ENCODE data around the gene TTLL11. TPM values are rescaled to one million over a fixed set of nuclear protein-coding genes. Genes with fewer than 3 reads are reported as not detected.

TTLL11 gene
- total RNA-seq, 4 donors from 2014 or later, result 15.1 to 42.6 (median 29.1) TPM

DNA sequence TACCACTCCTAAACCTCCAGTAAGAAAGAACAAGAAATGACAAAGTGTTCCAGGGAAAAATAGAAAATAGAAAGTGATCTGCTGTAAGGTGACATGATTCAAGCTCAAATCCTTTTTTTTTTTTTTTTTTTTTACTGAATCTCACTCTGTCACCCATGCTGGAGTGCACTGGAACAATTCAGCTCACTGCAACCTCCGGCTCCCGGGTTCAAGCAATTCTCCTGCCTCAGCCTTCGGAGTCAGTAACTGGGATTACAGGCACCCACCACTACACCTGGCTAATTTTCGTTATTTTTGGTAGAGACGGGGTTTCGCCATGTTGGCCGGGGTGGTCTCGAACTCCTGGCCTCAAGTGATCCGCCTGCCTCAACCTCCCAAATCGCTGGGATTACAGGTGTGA lies 35.9 kb downstream of the TTLL11 start:
- H3K27me3 ChIP-seq, result no peaks in the 10 kb centered on the region
- no peak overlapping the region for H3K4me3 ChIP-seq
- H3K27ac ChIP-seq, result no peak overlapping the region
- no peak for TF ChIP-seq POLR2A (IDR thresholded peaks at IDR 0.05)
- no peak for TF ChIP-seq POLR2AphosphoS5 (IDR thresholded peaks at IDR 0.05)
- no peak for TF ChIP-seq EP300 (IDR thresholded peaks at IDR 0.05)
- TF ChIP-seq, protein P1, sequence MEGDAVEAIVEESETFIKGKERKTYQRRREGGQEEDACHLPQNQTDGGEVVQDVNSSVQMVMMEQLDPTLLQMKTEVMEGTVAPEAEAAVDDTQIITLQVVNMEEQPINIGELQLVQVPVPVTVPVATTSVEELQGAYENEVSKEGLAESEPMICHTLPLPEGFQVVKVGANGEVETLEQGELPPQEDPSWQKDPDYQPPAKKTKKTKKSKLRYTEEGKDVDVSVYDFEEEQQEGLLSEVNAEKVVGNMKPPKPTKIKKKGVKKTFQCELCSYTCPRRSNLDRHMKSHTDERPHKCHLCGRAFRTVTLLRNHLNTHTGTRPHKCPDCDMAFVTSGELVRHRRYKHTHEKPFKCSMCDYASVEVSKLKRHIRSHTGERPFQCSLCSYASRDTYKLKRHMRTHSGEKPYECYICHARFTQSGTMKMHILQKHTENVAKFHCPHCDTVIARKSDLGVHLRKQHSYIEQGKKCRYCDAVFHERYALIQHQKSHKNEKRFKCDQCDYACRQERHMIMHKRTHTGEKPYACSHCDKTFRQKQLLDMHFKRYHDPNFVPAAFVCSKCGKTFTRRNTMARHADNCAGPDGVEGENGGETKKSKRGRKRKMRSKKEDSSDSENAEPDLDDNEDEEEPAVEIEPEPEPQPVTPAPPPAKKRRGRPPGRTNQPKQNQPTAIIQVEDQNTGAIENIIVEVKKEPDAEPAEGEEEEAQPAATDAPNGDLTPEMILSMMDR (IDR thresholded peaks at IDR 0.05), result no peak
- peaks cover 0 to 17% of the 10 kb centered on the region in 2 donors for H3K36me3 ChIP-seq
- ATAC-seq, result no peak
- no peaks in the 10 kb centered on the region for H3K9me3 ChIP-seq
- 100% methylated on average over 5 of the region's 10 CpGs; no CpG with 5 or more reads in 1 of the 2 donors for WGBS, 2 donors (ENCODE audit: low coverage in 1 of 2)
- peaks cover 0 to 15% (median 0%) of the 10 kb centered on the region in 3 donors for H3K4me1 ChIP-seq

DNA sequence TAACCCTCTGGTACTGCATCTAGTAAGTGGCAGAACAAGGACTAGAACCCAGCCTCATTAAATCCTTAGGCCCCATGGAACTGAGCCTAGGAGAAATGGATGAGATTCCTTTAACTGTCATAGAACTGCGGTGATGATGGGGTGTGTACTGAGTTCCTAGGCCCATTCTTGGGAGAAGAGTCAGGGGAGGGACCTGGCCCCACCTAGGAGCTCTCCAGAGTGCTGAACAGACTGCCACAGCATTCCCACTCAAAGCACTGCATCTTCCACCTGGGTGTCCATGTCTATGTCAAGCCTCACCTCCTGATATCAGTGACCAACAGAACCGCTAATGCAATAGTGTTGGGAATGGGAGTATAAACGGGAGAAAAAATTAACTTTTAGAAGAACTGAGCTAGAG lies 36.6 kb downstream of the TTLL11 start:
- no peak for ATAC-seq
- TF ChIP-seq POLR2AphosphoS5 (IDR thresholded peaks at IDR 0.05) (no peak), EP300 (IDR thresholded peaks at IDR 0.05) (no peak), POLR2A (IDR thresholded peaks at IDR 0.05) (no peak)
- TF ChIP-seq, protein P1 (IDR thresholded peaks at IDR 0.05), result no peak
- Histone ChIP-seq H3K36me3 (peaks cover 0 to 17% of the 10 kb centered on the region in 2 donors), H3K4me3 (no peak overlapping the region), H3K9me3 (no peaks in the 10 kb centered on the region), H3K4me1 (peaks cover 0 to 15% (median 0%) of the 10 kb centered on the region in 3 donors), H3K27me3 (no peaks in the 10 kb centered on the region), H3K27ac (no peak overlapping the region)
- WGBS, 2 donors (ENCODE audit: low coverage in 1 of 2), result 69 to 70% methylated on average over 2 to 3 of the region's 3 CpGs

DNA sequence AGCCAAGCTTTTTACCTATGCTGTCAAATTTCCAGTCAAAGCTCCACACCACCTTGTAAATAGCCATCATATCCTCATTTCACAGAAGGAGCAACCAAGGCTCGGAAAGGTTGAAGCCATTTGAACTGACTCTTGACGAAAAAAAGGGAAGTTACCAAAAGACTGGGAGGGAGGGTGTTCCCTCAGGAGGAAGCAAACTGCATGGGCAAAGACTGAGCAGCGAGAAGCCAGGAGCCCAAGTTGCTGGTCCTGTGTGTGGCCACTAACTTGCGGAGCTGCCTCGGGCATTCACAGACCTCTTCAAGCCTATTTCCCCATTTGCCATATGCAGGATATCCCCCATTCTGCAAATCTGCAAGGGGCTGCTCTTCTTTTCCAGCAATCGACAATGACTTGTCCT lies 37.4 kb downstream of the TTLL11 start:
- H3K27me3 ChIP-seq, result no peaks in the 10 kb centered on the region
- H3K36me3 ChIP-seq, result peaks cover 0 to 17% of the 10 kb centered on the region in 2 donors
- 89 to 91% methylated on average over 4 of the region's 6 CpGs for WGBS, 2 donors (ENCODE audit: low coverage in 1 of 2)
- ATAC-seq, result no peak
- H3K4me3 ChIP-seq, result no peak overlapping the region
- H3K4me1 ChIP-seq, result peaks cover 0 to 13% (median 0%) of the 10 kb centered on the region in 3 donors
- TF ChIP-seq POLR2A (IDR thresholded peaks at IDR 0.05) (no peak), POLR2AphosphoS5 (IDR thresholded peaks at IDR 0.05) (no peak), EP300 (IDR thresholded peaks at IDR 0.05) (no peak)
- TF ChIP-seq, protein P1 (IDR thresholded peaks at IDR 0.05), result no peak
- no peak overlapping the region for H3K27ac ChIP-seq
- H3K9me3 ChIP-seq, result no peaks in the 10 kb centered on the region

DNA sequence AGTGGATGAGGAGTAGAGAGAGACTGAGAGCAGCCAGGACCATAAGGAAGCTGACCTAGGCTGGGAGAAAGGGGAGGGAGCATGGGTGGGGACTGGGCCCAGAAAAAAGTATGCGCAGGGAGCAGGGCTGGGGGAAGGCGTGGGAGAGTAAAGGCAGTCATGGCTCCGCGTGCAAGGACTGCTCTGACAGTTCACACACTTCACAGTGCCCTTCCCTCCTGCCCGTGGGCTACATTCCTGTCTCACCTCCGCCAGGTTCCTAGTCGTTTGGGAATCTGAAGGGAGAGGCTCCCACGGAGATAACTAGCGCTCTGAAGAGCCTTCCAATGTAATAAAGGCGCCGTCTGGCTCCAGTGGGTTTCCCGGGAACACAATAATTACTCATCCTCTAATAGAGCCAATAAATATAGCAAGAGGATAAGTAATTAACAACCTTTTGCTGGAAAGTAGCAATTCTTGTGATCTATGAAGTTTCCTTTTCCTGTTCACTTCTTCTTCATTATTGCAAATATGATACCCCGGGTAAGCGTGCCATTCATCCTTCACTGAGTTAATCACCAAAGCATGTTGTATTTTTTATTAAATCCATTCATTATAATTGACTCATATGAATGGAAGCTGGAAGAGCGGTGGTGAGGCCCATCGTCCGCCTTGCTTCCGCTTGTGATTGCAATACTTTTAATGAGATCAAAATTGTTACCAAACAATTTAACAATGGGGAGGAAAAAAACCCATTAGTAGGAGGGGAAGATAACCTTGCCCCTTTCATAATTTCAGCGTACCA lies 39.3 kb downstream of the TTLL11 start:
- Histone ChIP-seq H3K4me1 (peaks cover 0 to 13% (median 0%) of the 10 kb centered on the region in 3 donors), H3K27ac (no peak overlapping the region), H3K9me3 (no peaks in the 10 kb centered on the region), H3K4me3 (no peak overlapping the region), H3K27me3 (no peaks in the 10 kb centered on the region), H3K36me3 (peaks cover 0 to 16% of the 10 kb centered on the region in 2 donors)
- TF ChIP-seq POLR2AphosphoS5 (IDR thresholded peaks at IDR 0.05) (no peak), POLR2A (IDR thresholded peaks at IDR 0.05) (no peak), EP300 (IDR thresholded peaks at IDR 0.05) (no peak)
- TF ChIP-seq, protein P1 (IDR thresholded peaks at IDR 0.05), result no peak
- ATAC-seq, result no peak
- 81 to 82% methylated on average over 8 to 19 of the region's 19 CpGs for WGBS, 2 donors (ENCODE audit: low coverage in 1 of 2)

DNA sequence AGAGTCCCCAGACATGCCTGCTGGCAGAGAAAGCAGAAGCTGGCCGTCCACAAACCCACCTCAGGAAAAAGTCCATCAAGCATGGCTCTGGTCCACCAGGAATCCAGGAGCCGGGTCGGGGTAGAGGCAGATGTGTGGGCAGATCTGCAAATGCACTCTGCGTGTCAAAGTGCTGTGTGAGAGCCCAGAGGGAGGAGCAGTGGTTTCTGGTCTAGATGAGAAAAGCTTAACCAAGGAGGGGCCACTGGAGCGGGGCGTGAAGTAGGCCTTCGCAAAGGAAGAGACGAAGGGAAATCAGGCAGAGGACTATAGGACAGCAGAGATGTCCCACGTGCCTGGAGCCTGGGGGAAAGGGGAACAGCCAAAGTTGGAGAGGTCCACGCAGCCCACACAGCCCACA lies 40.0 kb downstream of the TTLL11 start:
- no peaks in the 10 kb centered on the region for H3K27me3 ChIP-seq
- WGBS, 2 donors (ENCODE audit: low coverage in 1 of 2), result 59 to 76% methylated on average over 6 to 7 of the region's 10 CpGs
- H3K36me3 ChIP-seq, result peaks cover 0 to 12% of the 10 kb centered on the region in 2 donors
- H3K9me3 ChIP-seq, result no peaks in the 10 kb centered on the region
- no peak for ATAC-seq
- TF ChIP-seq, protein P1 (IDR thresholded peaks at IDR 0.05), result no peak
- TF ChIP-seq POLR2AphosphoS5 (IDR thresholded peaks at IDR 0.05) (no peak), POLR2A (IDR thresholded peaks at IDR 0.05) (no peak), EP300 (IDR thresholded peaks at IDR 0.05) (no peak)
- no peak overlapping the region for H3K4me3 ChIP-seq
- peaks cover 0 to 18% (median 0%) of the 10 kb centered on the region in 3 donors for H3K4me1 ChIP-seq
- no peak overlapping the region for H3K27ac ChIP-seq

All from gastroesophageal sphincter (tissue), 4 donors.